ENCODE measurements around the gene GALNTL6. TPM values are rescaled to one million over a fixed set of nuclear protein-coding genes. Genes with fewer than 3 reads are reported as not detected.

The GALNTL6 gene
- total and polyA plus RNA-seq, 2 of the 4 experiments (the other 2 are of a cell fraction): under 0.01 TPM; not detected in 1

- Histone ChIP-seq H3K27ac (ENCODE audit: insufficient read depth, low read length) (no peak overlapping the region), H3K23ac (ENCODE audit: low read depth, low read length) (no peak overlapping the region), H3K4ac (ENCODE audit: low read depth, low read length) (no peak overlapping the region), H3K4me2 (ENCODE audit: low read depth, low read length) (no peak overlapping the region), H2BK5ac (ENCODE audit: low read depth, low read length, poor library complexity, severe bottlenecking) (no peak overlapping the region), H4K91ac (ENCODE audit: insufficient read depth, low read depth, low read length) (no peak overlapping the region), H3K18ac (ENCODE audit: low read depth, low read length) (no peak overlapping the region), H3K9ac (ENCODE audit: low read depth, low read length) (no peak overlapping the region), H4K20me1 (ENCODE audit: insufficient read depth, low read length) (no peaks in the 10 kb centered on the region), H3K9me3 (ENCODE audit: control insufficient read depth, insufficient read depth, low read length) (no peaks in the 10 kb centered on the region), H3K9me1 (ENCODE audit: insufficient read depth, low read length) (no peaks in the 10 kb centered on the region), H2BK120ac (ENCODE audit: low read depth, low read length) (no peak overlapping the region), H2AK9ac (replicated peaks; ENCODE audit: low read depth, low read length, poor library complexity) (no peak overlapping the region), H3K79me1 (ENCODE audit: low read depth in 1 of 2, low read length in 2 of 2) (no peaks in the 10 kb centered on the region), H3K4me3 (ENCODE audit: insufficient read depth, low read depth, low read length) (no peak overlapping the region), H4K8ac (ENCODE audit: low read depth in 2 of 2, low read length in 2 of 2) (no peak overlapping the region), H2BK20ac (ENCODE audit: low read depth, low read length) (no peak overlapping the region), H4K5ac (ENCODE audit: low read depth, low read length) (no peak overlapping the region), H3K56ac (ENCODE audit: extremely low read depth, insufficient read depth, low read length) (no peak overlapping the region), H2AK5ac (ENCODE audit: low read depth, low read length) (no peak overlapping the region), H3K14ac (replicated peaks; ENCODE audit: low read depth, low read length) (no peak overlapping the region), H2BK15ac (ENCODE audit: low read depth, low read length) (no peak overlapping the region), H3K27me3 (ENCODE audit: control insufficient read depth, insufficient read depth, low read length) (no peaks in the 10 kb centered on the region), H3K4me1 (ENCODE audit: control insufficient read depth, insufficient read depth, low read length) (no peaks in the 10 kb centered on the region), H3K36me3 (ENCODE audit: control insufficient read depth, insufficient read depth, low read length) (no peaks in the 10 kb centered on the region), H2AFZ (replicated peaks; ENCODE audit: low read length, poor library complexity) (no peak overlapping the region)
- CTCF ChIA-PET: no interaction called here
- ATAC-seq (ENCODE audit: low read depth) (no peak), DNase-seq (peak; percentile 26)
- POLR2A ChIA-PET (ENCODE audit: unreplicated experiment): no interaction called here
- intact Hi-C loops (cut with micrococcal nuclease) (no loop called here), dilution Hi-C loops (cut with HindIII; ENCODE audit: low sequenced_read_pairs, unreplicated experiment) (no loop called here), in situ Hi-C loops (cut with MboI; ENCODE audit: low sequenced_read_pairs) (no loop called here)
- WGBS, 2 experiments (ENCODE audit: extremely low coverage in 2 of 2, insufficient read length in 1 of 2): no CpG with 5 or more reads among the region's 2 CpGs
- peak; percentile 87 for TF ChIP-seq MAFK (IDR thresholded peaks at IDR 0.05; ENCODE audit: low read depth, low read length)
- TF ChIP-seq RAD21 (IDR thresholded peaks at IDR 0.05; ENCODE audit: low read length): no peak
- no peak for TF ChIP-seq CEBPB (IDR thresholded peaks at IDR 0.05; ENCODE audit: low read depth, low read length)
- BruUV-seq (replicated peaks): no TSS peak
Observed at GRCh38 chr4:172648471-172648870, 835.3 kb downstream of the GALNTL6 start.
